Neural cell (in vitro differentiated cells): ENCODE measurements around the gene ZFYVE21. TPM values are rescaled to one million over a fixed set of nuclear protein-coding genes. Genes with fewer than 3 reads are reported as not detected.

Source experiments
- H2AFZ ChIP-seq: fragments of 200-600, 300-800 bp; sonication (generic), shearing (Covaris generic); 2 replicates; pipeline ENCODE4 v1.6.0; 2014; ENCODE audit warnings: low read depth, mild to moderate bottlenecking, antibody characterized with exemption, low read length, moderate library complexity
- H3F3A ChIP-seq: fragments of 200-600 bp; shearing (Covaris generic); 2 replicates; pipeline ENCODE4 v1.6.1; 2016; ENCODE audit warnings: mild to moderate bottlenecking, moderate library complexity, mixed read lengths, antibody characterized with exemption, low read length; ENCODE audit not compliant: insufficient read depth, poor library complexity, severe bottlenecking
- H3K27ac ChIP-seq: fragments of 200-600, 300-800 bp; sonication (generic), shearing (Covaris generic); 2 replicates; pipeline ENCODE4 v1.5.1; 2014; ENCODE audit warnings: mild to moderate bottlenecking, low read length, moderate library complexity
- H3K27me3 ChIP-seq: fragments of 300-800, 200-600 bp; sonication (generic), shearing (Covaris generic); 2 replicates; pipeline ENCODE4 v1.6.0; 2014; ENCODE audit warnings: mild to moderate bottlenecking, low read depth, low read length, moderate library complexity; ENCODE audit not compliant: insufficient read depth
- H3K36me3 ChIP-seq: fragments of 300-800, 200-600 bp; sonication (generic), shearing (Covaris generic); 2 replicates; pipeline ENCODE4 v1.5.1; 2014; ENCODE audit warnings: mild to moderate bottlenecking, antibody characterized with exemption, low read length, moderate library complexity; ENCODE audit not compliant: insufficient read depth
- H3K4me2 ChIP-seq: fragments of 300-800, 200-600 bp; sonication (generic), shearing (Covaris generic); 2 replicates; pipeline ENCODE4 v1.6.0; 2014; ENCODE audit warnings: mild to moderate bottlenecking, low read length
- H3K4me3 ChIP-seq: fragments of 300-800, 200-600 bp; sonication (generic), shearing (Covaris generic); 2 replicates; pipeline ENCODE4 v1.5.1; 2014; ENCODE audit warnings: mild to moderate bottlenecking, low read length, moderate library complexity
- H3K79me2 ChIP-seq: fragments of 200-600 bp; shearing (Covaris generic); replicated peaks from 2 replicates; pipeline ENCODE4 v1.6.0; 2014; ENCODE audit warnings: mild to moderate bottlenecking, low read length, moderate library complexity; ENCODE audit not compliant: insufficient read depth
- H3K9ac ChIP-seq: fragments of 300-800, 200-600 bp; sonication (generic), shearing (Covaris generic); 2 replicates; pipeline ENCODE4 v1.6.1; 2016; ENCODE audit warnings: mild to moderate bottlenecking, low read length, mixed read lengths
- H3K9me2 ChIP-seq: fragments of 200-600 bp; shearing (Covaris generic); 2 replicates; pipeline ENCODE4 v1.6.1; 2016; ENCODE audit warnings: mild to moderate bottlenecking, low read length, mixed read lengths; ENCODE audit not compliant: insufficient read depth
- H3K9me3 ChIP-seq: fragments of 200-600, 300-800 bp; sonication (generic), shearing (Covaris generic); 2 replicates; pipeline ENCODE4 v1.6.1; 2016; ENCODE audit warnings: mild to moderate bottlenecking, mixed run types, low read length, moderate library complexity, mixed read lengths
- H4K20me1 ChIP-seq: fragments of 200-600 bp; shearing (Covaris generic); 2 replicates; pipeline ENCODE4 v1.6.1; 2016; ENCODE audit warnings: mild to moderate bottlenecking, mixed run types; ENCODE audit not compliant: insufficient read depth
- EP300 ChIP-seq: fragments of 450-650 bp; conservative IDR thresholded peaks from 2 replicates; pipeline ENCODE4 v1.6.1; 2014; ENCODE audit warnings: antibody characterized with exemption, mild to moderate bottlenecking, moderate library complexity; ENCODE audit not compliant: poor library complexity, severe bottlenecking
- EZH2 ChIP-seq: fragments of 200-600, 300-800 bp; shearing (Covaris generic), sonication (generic); IDR thresholded peaks from 2 replicates; pipeline ENCODE4 v1.6.1; 2014; ENCODE audit warnings: antibody characterized with exemption, low read length, borderline replicate concordance, mild to moderate bottlenecking; ENCODE audit not compliant: insufficient read depth, poor library complexity, severe bottlenecking
- MXI1 ChIP-seq: fragments of 450-650 bp; conservative IDR thresholded peaks from 2 replicates; pipeline ENCODE4 v1.6.1; 2014; ENCODE audit warnings: antibody characterized with exemption, mild to moderate bottlenecking; ENCODE audit not compliant: poor library complexity, severe bottlenecking
- POLR2AphosphoS5 ChIP-seq: IDR thresholded peaks from 2 replicates; pipeline ENCODE4 v1.6.1; 2012
- RAD21 ChIP-seq: fragments of 450-650 bp; conservative IDR thresholded peaks from 2 replicates; pipeline ENCODE4 v1.6.1; 2014; ENCODE audit warnings: antibody characterized with exemption, mild to moderate bottlenecking, moderate library complexity
- SMC3 ChIP-seq: fragments of 450-650 bp; conservative IDR thresholded peaks from 2 replicates; pipeline ENCODE4 v1.6.1; 2014; ENCODE audit warnings: antibody characterized with exemption, mild to moderate bottlenecking, moderate library complexity; ENCODE audit not compliant: poor library complexity
- TAF1 ChIP-seq: IDR thresholded peaks from 2 replicates; pipeline ENCODE4 v1.6.1; 2012; ENCODE audit warnings: low read depth
- polyA plus RNA-seq: library from polyadenylated mRNA; depleted of rRNA; stranded (reverse); fragments of >200 nt; gene quantifications from 2 replicates; pipeline ENCODE4 v1.2.3, GENCODE V29; 2014
- TF ChIP-seq, protein P1 (sequence below): IDR thresholded peaks from 2 replicates; pipeline ENCODE4 v1.6.1; 2012; ENCODE audit warnings: borderline replicate concordance
- TF ChIP-seq, protein P2 (sequence below): fragments of 450-650 bp; IDR thresholded peaks from 2 replicates; pipeline ENCODE4 v1.5.1; 2014; ENCODE audit warnings: antibody characterized with exemption, mild to moderate bottlenecking, moderate library complexity; ENCODE audit not compliant: poor library complexity, severe bottlenecking

Gene ZFYVE21
- polyA plus RNA-seq, 1 donor from 2014 or later: 99.7 TPM

DNA sequence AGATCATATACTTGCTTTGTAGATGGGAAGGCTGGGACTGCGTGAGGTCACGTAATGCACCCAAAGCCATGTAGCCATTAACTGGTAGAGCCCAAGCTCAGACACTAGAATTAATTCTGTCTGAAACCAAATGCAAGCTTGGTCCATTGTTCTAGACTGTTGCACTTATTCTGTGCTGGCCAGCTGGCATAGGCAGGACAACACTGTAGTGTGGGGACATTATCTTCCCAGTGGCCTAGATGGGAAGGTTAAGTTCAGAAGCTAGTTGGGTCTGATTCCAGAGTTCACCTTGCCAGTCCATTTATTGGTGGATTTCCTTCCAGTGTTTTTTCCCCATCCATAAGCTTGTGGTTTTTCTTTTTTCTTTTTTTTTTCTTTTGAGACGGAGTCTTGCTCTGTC, 47.5 kb upstream of the ZFYVE21 start:
- Histone ChIP-seq H2AFZ (no peak overlapping the region), H4K20me1 (no peaks in the 10 kb centered on the region), H3K9me3 (no peaks in the 10 kb centered on the region), H3K9ac (no peak overlapping the region), H3K4me3 (no peak overlapping the region), H3F3A (no peaks in the 10 kb centered on the region), H3K27me3 (no peaks in the 10 kb centered on the region), H3K4me2 (no peak overlapping the region), H3K79me2 (peaks cover 13% of the 10 kb centered on the region), H3K27ac (no peak overlapping the region), H3K36me3 (peaks cover 5% of the 10 kb centered on the region), H3K9me2 (no peaks in the 10 kb centered on the region)
- TF ChIP-seq EP300: no peak
- TF ChIP-seq, protein P1, sequence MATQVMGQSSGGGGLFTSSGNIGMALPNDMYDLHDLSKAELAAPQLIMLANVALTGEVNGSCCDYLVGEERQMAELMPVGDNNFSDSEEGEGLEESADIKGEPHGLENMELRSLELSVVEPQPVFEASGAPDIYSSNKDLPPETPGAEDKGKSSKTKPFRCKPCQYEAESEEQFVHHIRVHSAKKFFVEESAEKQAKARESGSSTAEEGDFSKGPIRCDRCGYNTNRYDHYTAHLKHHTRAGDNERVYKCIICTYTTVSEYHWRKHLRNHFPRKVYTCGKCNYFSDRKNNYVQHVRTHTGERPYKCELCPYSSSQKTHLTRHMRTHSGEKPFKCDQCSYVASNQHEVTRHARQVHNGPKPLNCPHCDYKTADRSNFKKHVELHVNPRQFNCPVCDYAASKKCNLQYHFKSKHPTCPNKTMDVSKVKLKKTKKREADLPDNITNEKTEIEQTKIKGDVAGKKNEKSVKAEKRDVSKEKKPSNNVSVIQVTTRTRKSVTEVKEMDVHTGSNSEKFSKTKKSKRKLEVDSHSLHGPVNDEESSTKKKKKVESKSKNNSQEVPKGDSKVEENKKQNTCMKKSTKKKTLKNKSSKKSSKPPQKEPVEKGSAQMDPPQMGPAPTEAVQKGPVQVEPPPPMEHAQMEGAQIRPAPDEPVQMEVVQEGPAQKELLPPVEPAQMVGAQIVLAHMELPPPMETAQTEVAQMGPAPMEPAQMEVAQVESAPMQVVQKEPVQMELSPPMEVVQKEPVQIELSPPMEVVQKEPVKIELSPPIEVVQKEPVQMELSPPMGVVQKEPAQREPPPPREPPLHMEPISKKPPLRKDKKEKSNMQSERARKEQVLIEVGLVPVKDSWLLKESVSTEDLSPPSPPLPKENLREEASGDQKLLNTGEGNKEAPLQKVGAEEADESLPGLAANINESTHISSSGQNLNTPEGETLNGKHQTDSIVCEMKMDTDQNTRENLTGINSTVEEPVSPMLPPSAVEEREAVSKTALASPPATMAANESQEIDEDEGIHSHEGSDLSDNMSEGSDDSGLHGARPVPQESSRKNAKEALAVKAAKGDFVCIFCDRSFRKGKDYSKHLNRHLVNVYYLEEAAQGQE: no peak
- no peak for TF ChIP-seq POLR2AphosphoS5
- TF ChIP-seq TAF1: no peak
- no peak for TF ChIP-seq SMC3
- no peak for TF ChIP-seq RAD21

DNA sequence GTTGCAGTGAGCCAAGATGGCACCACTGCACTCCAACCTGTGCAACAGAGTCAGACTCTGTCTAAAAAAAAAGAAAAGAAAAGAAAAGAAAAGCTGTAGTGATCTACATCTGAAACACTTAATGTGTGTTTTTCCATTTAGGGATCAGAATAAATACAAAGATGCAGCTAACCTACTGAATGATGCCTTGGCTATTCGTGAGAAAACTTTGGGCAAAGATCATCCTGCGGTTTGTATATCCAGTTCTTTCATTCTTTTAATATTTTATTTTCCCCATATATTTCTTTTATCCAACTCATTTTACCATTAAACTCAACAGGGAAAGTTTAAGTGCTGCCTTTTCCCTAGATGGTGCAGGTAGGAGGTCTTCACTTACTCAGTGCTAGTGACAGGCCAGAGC, 46.2 kb upstream of the ZFYVE21 start:
- Histone ChIP-seq H3F3A (no peaks in the 10 kb centered on the region), H2AFZ (no peak overlapping the region), H3K36me3 (peaks cover 5% of the 10 kb centered on the region), H3K9me3 (no peaks in the 10 kb centered on the region), H3K27me3 (no peaks in the 10 kb centered on the region), H3K27ac (no peak overlapping the region), H3K4me2 (no peak overlapping the region), H3K9me2 (no peaks in the 10 kb centered on the region), H4K20me1 (no peaks in the 10 kb centered on the region), H3K9ac (no peak overlapping the region), H3K79me2 (peaks cover 13% of the 10 kb centered on the region), H3K4me3 (no peak overlapping the region)
- TF ChIP-seq MXI1 (no peak), EP300 (no peak), RAD21 (no peak), POLR2AphosphoS5 (no peak), EZH2 (no peak), SMC3 (no peak), TAF1 (no peak)
- TF ChIP-seq, protein P2, sequence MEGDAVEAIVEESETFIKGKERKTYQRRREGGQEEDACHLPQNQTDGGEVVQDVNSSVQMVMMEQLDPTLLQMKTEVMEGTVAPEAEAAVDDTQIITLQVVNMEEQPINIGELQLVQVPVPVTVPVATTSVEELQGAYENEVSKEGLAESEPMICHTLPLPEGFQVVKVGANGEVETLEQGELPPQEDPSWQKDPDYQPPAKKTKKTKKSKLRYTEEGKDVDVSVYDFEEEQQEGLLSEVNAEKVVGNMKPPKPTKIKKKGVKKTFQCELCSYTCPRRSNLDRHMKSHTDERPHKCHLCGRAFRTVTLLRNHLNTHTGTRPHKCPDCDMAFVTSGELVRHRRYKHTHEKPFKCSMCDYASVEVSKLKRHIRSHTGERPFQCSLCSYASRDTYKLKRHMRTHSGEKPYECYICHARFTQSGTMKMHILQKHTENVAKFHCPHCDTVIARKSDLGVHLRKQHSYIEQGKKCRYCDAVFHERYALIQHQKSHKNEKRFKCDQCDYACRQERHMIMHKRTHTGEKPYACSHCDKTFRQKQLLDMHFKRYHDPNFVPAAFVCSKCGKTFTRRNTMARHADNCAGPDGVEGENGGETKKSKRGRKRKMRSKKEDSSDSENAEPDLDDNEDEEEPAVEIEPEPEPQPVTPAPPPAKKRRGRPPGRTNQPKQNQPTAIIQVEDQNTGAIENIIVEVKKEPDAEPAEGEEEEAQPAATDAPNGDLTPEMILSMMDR: no peak
- TF ChIP-seq, protein P1: no peak
